GM08714 (cell line): ENCODE measurements around the gene ABCA2.
"Not testable (repeated sequence)": the region's sequence is repeated elsewhere in the genome, so short reads cannot be mapped to it uniquely, and the experiment has no call there.

Experiments used
- H3K4me3 ChIP-seq: fragments of 200-500 bp; sonication (Bioruptor generic); 2 replicates; pipeline ENCODE4 v1.5.1; 2014; ENCODE audit warnings: mild to moderate bottlenecking, low read length, inconsistent platforms
- ZNF274 ChIP-seq: IDR thresholded peaks from 2 replicates; pipeline ENCODE4 v1.6.1; 2012; ENCODE audit warnings: mild to moderate bottlenecking, low read depth, low read length

Gene ABCA2

GRCh38 chr9:137012694-137013570 lies 15.1 kb downstream of the ABCA2 start:
- TF ChIP-seq ZNF274 = no peak
- H3K4me3 ChIP-seq = no peak overlapping the region

GRCh38 chr9:137011907-137012675 lies 15.9 kb downstream of the ABCA2 start:
- H3K4me3 ChIP-seq = no peak overlapping the region
- TF ChIP-seq ZNF274 = no peak

- H3K4me3 ChIP-seq = no peak overlapping the region
- no peak for TF ChIP-seq ZNF274
Measured at GRCh38 chr9:137011156-137011555, 16.9 kb downstream of the ABCA2 start.

GRCh38 chr9:137009938-137010732 lies 17.9 kb downstream of the ABCA2 start:
- TF ChIP-seq ZNF274 = no peak
- H3K4me3 ChIP-seq = no peak overlapping the region

- H3K4me3 ChIP-seq = no peak overlapping the region
- TF ChIP-seq ZNF274 = no peak
Measured at GRCh38 chr9:137009217-137009616, 18.8 kb downstream of the ABCA2 start.

- TF ChIP-seq ZNF274 = no peak
- no peak overlapping the region for H3K4me3 ChIP-seq
Measured at GRCh38 chr9:137008312-137008711, 19.7 kb downstream of the ABCA2 start.

- no peak overlapping the region for H3K4me3 ChIP-seq
- no peak for TF ChIP-seq ZNF274
Measured at GRCh38 chr9:137007816-137008270, 20.2 kb downstream of the ABCA2 start.

- no peak for TF ChIP-seq ZNF274
- no peak overlapping the region for H3K4me3 ChIP-seq
Measured at GRCh38 chr9:137007108-137007815, 20.8 kb downstream of the ABCA2 start.

GRCh38 chr9:137006116-137007003 lies 21.7 kb downstream of the ABCA2 start:
- TF ChIP-seq ZNF274 = no peak

GRCh38 chr9:137004285-137004684 lies 23.8 kb downstream of the ABCA2 start:
- H3K4me3 ChIP-seq = not testable (repeated sequence)

More at GRCh38 chr9:137006116-137007003, 21.7 kb downstream of the ABCA2 start:
- no peak overlapping the region for H3K4me3 ChIP-seq

- H3K4me3 ChIP-seq = no peak overlapping the region
- TF ChIP-seq ZNF274 = no peak
Measured at GRCh38 chr9:137002646-137003041, 25.4 kb downstream of the ABCA2 start.

GRCh38 chr9:137001857-137002645 lies 26.0 kb downstream of the ABCA2 start:
- no peak overlapping the region for H3K4me3 ChIP-seq
- TF ChIP-seq ZNF274 = no peak
